NCI-H2171 (cell line): ENCODE measurements around the gene SNX32.

Experiments used
- DNase-seq: peaks from one replicate; lab custom pipeline; 2025; lab: John Stamatoyannopoulos, UW

Gene SNX32

GRCh38 chr11:65868076-65868667 is 34.4 kb downstream of the SNX32 start:
- no peak for DNase-seq

GRCh38 chr11:65868907-65869306 is 35.1 kb downstream of the SNX32 start:
- no peak for DNase-seq

DNA sequence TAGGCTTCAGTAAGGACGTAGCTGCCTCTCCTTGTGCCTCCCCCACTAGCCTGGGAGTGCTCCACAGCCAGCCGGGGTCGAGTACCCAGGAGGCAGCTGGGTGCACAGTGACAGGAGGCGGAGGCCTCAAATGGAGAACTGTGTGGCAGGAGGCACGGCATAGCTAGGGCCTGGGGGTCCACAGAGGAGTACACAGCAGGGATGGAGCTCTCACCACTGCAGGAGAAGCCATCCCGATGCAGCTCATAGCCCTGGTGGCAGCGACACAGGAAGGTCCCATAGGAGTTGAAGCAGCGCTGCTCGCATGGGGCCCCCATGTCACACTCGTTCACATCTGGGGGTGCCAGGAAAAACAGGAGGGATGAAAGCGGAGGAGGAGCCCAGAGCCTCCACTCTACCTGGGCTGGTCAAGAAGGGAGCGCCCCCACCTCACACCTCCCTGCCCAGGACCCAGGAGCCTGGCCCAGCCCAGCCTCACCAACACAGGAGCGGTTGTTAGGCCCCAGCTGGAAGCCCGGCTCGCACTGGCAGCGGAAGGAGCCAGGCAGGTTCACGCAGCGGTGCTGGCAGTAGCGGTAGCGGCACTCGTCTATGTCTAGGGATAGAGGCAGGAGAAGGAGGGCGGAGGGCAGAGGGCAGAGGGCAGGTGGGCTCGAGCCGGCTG is 36.0 kb downstream of the SNX32 start:
- DNase-seq, result no peak

- DNase-seq, result no peak
These were observed 36.5 kb downstream of the SNX32 start for GRCh38 chr11:65870307-65870658.

GRCh38 chr11:65870706-65871681 is 37.2 kb downstream of the SNX32 start:
- DNase-seq, result no peak

DNA sequence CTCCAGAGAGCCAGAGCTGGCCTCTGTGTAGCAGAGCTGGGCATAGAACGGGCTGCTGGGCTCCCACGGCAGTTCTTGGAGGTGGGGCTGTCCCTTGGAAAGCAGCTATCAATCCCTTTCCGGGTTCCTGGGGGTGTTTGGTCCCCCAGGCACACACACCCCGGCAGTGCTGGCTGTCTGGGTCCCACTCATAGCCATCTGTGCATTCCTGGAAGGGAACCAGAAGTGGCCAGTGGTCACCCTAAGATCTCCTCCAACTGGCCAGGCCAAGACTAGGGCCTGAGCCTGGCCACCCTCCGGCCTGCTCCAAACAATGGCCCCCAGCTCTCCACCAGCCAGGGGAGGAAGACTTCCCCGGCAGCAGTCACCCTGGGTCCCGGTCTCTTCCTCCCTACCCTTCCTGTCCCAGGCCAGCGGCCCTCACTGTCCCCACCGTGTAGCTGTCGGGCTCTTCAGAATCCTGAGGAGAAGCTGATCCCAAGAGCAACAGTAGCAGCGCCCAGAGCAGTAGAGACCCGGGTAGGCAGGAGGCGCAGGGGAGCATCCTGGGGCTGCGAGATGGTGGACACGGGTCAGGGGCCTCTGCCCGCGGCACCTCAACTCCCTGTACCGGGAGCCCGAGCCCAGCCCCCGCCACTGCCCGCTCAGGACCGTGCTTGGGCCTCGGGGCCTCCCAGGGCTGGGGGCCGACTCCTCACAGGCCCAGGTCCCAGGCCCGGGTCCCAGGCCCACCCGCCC is 38.2 kb downstream of the SNX32 start:
- DNase-seq, result no peak

- no peak for DNase-seq
These were observed 39.0 kb downstream of the SNX32 start, which contains the start of gene EFEMP2 for GRCh38 chr11:65872586-65873317. TSS of gene EFEMP2 (minus strand) at chr11:65872800. CDS start at chr11:65872354, 446 bp downstream.

DNA sequence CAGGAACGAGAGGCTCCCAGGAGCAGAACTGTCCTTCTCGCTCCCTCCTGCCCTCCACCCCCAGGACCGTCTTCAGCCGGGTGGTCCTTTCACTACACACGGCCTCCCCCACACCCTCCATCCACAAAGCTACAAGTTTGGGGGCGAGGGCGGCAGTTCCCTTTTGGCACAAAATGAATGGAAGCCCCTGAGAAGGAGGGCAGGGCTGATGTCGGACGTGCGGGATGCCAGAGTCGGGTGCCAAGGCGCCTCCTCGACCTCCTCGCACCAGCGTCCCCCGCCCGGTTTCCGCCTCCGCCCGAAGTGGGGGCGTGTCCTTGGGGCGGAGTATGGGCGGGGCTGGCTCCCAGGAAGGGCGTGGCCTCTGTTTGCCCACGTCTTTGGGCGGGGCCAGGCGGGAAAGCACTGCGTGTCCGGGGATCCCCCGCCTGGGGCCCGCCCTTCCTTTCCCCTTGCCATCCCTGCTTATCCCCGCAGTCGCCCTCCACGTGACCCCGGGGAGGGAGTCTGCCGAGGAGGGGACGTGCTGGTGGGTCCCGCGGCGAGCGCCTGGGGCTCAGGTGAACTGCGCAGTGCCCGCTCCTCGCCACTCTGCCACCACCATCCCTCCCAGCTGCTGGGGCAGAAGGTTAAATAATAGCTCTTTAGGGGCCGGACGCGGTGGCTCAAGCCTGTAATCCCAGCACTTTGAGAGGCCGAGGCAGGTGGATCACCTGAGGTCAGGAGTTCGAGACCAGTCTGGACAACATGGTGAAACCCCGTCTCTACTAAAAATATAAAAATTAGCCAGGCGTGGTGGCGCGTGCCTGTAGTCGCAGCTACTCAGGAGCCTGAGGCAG is 39.8 kb downstream of the SNX32 start:
- DNase-seq, result peak; percentile 91

DNA sequence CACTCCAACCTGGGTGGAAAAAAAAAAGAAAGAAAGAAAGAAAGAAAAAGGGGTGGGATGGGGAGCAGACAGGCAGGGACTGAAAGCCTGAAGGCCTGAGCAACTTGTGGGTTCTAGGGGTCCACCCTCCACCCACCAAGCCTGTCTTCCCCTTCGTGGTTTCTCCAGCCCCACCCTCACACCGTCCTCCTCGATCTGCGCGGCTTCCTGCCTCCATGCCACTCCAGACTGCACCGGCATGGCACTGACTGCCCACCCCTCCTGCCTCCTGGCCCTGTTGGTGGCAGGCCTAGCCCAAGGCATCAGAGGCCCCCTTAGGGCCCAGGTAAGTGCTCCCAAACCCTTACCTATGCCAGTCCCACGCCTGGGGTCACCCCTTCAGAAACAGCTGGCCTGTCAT is 45.9 kb downstream of the SNX32 start, which contains the start of gene CTSW:
Gene CTSW (plus strand): TSS at position 221 of the 400 bp plus-strand sequence. CDS start 18 bp downstream, at position 239.
- DNase-seq, result no peak

DNA sequence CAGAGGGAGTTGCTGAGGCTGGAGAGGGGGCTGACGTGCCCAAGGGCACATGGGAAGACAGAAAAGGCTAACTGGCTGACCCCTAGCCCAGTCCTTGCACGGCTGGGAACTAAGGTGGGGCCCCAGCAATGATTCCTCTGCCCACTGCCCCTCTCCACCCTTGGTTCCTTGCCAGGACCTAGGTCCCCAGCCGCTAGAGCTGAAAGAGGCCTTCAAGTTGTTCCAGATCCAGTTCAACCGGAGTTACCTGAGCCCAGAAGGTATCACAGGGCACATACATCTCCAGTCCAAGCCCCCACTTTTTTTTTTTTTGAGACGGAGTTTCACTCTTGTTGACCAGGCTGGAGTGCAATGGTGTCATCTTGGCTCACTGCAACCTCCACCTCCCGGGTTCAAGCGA is 46.3 kb downstream of the SNX32 start:
- DNase-seq, result no peak

DNA sequence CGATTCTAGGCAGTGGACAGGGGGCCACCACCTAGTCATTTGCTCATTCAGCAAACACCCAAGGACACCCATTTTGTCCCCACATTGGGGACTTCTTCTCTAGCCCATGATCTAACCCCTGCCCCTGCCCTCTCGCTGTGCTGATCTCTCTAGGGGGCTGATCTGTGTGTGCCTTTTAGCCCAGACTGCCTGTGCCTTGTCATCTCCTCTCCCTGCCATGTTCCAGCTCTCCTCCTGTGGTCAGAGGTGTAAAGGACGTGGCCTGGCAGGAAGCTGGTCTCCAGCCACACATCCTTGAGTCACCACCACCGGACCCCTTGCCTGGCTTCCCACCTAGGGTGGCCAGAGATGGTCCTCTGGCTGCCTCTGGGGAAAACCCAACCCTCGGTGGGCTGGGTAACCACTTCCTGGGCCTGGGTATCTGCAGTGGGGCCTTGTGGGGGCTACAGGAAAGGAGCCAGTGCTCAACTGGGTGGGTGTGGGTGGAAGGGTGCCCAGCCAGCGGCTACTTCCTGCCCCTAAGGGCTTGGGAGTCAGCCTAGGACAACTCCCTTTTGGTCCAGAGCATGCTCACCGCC is 47.2 kb downstream of the SNX32 start:
- DNase-seq, result no peak

GRCh38 chr11:65882120-65883057 is 48.6 kb downstream of the SNX32 start:
- DNase-seq, result no peak

DNA sequence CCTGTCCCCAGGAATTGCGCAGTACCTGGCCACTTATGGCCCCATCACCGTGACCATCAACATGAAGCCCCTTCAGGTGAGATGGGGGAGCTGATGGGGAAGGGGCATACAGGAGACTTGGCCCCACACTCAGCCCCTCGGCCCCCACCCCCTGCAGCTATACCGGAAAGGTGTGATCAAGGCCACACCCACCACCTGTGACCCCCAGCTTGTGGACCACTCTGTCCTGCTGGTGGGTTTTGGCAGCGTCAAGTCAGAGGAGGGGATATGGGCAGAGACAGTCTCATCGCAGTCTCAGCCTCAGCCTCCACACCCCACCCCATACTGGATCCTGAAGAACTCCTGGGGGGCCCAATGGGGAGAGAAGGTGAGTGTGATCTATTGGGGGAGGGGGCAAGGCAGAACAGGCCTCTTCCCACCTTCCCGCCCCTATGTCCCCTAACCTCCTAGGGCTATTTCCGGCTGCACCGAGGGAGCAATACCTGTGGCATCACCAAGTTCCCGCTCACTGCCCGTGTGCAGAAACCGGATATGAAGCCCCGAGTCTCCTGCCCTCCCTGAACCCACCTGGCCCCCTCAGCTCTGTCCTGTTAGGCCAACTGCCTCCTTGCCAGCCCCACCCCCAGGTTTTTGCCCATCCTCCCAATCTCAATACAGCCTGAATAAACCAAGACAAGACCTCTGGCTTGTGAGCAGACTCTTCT is 49.4 kb downstream of the SNX32 start:
- DNase-seq, result no peak

DNA sequence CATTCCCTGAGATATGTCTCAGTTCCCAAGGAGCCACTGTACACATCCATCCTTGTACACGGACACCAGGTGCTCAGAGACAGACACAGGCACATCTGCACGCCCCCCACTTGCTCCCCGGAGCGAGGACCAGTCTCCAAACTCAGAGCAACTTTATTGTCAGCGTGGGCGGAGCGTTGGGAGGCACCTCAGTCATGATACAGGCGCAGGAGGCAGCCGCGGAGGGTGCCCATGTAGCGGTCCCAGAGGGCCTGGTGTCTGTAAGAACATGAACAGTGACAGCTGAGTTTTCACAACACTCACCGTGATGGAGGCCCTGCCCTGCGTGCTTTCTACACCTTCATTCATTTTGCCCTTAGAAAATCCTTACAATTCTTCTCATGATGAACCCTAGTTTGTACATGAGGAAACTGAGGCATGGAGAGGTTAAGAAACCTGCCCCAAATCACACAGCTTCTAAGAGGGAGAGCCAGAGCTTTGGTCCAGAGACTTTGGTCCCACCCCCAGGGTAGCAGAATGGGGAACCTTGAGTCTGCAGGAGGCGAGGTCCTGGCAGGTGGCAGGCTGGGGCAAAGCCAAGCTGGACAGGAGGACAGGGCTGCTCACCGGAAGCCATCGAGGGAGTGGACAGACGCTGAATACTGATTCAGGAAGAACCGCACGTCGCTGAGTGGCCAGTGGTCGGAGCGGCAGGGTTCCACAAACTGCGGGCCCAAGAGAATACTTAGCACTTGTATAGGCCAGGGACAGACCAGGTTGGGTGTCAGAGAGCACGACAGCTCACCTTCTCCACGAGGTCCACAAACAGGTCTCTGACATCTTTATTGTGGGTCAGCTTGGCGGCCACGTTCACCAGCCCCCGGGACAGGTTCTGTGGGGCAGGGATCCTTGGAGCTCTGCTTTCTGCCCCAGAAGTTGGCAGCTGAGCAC is 50.3 kb downstream of the SNX32 start:
- no peak for DNase-seq

- peak; percentile 32 for DNase-seq
These were observed 50.9 kb downstream of the SNX32 start for GRCh38 chr11:65884716-65885092.

DNA sequence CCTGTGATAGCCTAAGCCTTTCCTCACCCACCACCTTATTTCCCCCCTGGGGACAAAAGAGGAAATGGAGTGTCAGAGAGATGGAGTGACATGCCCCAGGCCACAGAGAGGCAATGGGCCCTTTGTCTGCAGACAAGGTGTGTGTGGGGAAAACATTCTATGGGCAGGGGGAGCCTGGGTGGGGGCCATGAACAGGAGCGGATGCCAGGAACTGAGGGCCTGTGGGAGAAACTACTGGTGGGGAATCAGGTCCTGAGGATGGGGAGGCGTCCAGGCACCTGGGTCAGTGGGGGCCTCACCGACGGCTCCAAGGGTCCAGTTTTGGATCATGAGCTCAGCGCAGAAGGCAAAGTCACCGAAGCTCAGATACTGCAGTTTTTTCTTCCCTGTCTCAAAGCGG is 51.5 kb downstream of the SNX32 start:
- DNase-seq, result no peak
